Measurements from ENCODE around the gene PAQR9. TPM values are rescaled to one million over a fixed set of nuclear protein-coding genes. Genes with fewer than 3 reads are reported as not detected.

PAQR9 gene
- total and polyA plus RNA-seq, 9 donors = 0.04 to 0.08 (median 0.07) TPM; not detected in 6

- Histone ChIP-seq H3K9me3 (no peaks in the 10 kb centered on the region), H3K36me3 (no peaks in the 10 kb centered on the region), H3K4me1 (ENCODE audit: insufficient read depth) (peaks cover 7% of the 10 kb centered on the region), H3K27ac (peak overlapping the region in 1 of 2 donors; percentile 84), H3K27me3 (no peaks in the 10 kb centered on the region), H3K4me3 (peak overlapping the region; percentile 95)
- intact Hi-C loops (cut with DNase I) = no loop called here
- no peak for TF ChIP-seq POLR2A (IDR thresholded peaks at IDR 0.05)
- no peak for TF ChIP-seq CTCF (IDR thresholded peaks at IDR 0.05)
- TF ChIP-seq EP300 (IDR thresholded peaks at IDR 0.05) = no peak
- DNase-seq = no peak
- WGBS, 3 donors = 12 to 19% (median 12%) methylated on average over 10 of the region's 10 CpGs
Observed at GRCh38 chr3:143000528-143000927, 37.1 kb upstream of the PAQR9 start.

- WGBS, 3 donors = 70 to 85% (median 77%) methylated on average over 4 of the region's 4 CpGs
- no peak overlapping the region for H3K4me3 ChIP-seq
- no peak overlapping the region for H3K27ac ChIP-seq
- TF ChIP-seq POLR2A (IDR thresholded peaks at IDR 0.05) (no peak), CTCF (IDR thresholded peaks at IDR 0.05) (no peak), EP300 (IDR thresholded peaks at IDR 0.05) (no peak)
- no peaks in the 10 kb centered on the region for H3K36me3 ChIP-seq
- intact Hi-C loops (cut with DNase I) = loop anchor here in 2 of 4 donors (10.0 kb wide), 2 partner anchors 415 to 425 kb away; partner anchors contain the start of gene ATR (in 1 of the 2)
- DNase-seq = no peak
- H3K9me3 ChIP-seq = no peaks in the 10 kb centered on the region
- H3K27me3 ChIP-seq = no peaks in the 10 kb centered on the region
- H3K4me1 ChIP-seq (ENCODE audit: insufficient read depth) = peaks cover 7% of the 10 kb centered on the region
Observed at GRCh38 chr3:142999881-143000280, 36.4 kb upstream of the PAQR9 start.

GRCh38 chr3:142998439-142998838, 35.0 kb upstream of the PAQR9 start:
- Histone ChIP-seq H3K36me3 (no peaks in the 10 kb centered on the region), H3K4me3 (no peak overlapping the region), H3K27me3 (no peaks in the 10 kb centered on the region), H3K27ac (no peak overlapping the region), H3K9me3 (no peaks in the 10 kb centered on the region), H3K4me1 (ENCODE audit: insufficient read depth) (peaks cover 6% of the 10 kb centered on the region)
- no peak for TF ChIP-seq POLR2A (IDR thresholded peaks at IDR 0.05)
- TF ChIP-seq CTCF (IDR thresholded peaks at IDR 0.05) = no peak
- no peak for TF ChIP-seq EP300 (IDR thresholded peaks at IDR 0.05)
- intact Hi-C loops (cut with DNase I) = loop anchor here in 2 of 4 donors (10.0 kb wide), 2 partner anchors 414 to 424 kb away; partner anchors contain the start of gene ATR (in 1 of the 2)
- no peak for DNase-seq
- WGBS, 3 donors = 61 to 69% (median 63%) methylated on average over 3 of the region's 3 CpGs

GRCh38 chr3:142997330-142997729, 33.9 kb upstream of the PAQR9 start:
- H3K36me3 ChIP-seq = no peaks in the 10 kb centered on the region
- H3K4me1 ChIP-seq (ENCODE audit: insufficient read depth) = peaks cover 6% of the 10 kb centered on the region
- 27 to 30% (median 29%) methylated on average over 2 of the region's 2 CpGs for WGBS, 3 donors
- no peaks in the 10 kb centered on the region for H3K27me3 ChIP-seq
- H3K4me3 ChIP-seq = no peak overlapping the region
- no peak overlapping the region for H3K27ac ChIP-seq
- DNase-seq = no peak
- intact Hi-C loops (cut with DNase I) = loop anchor here in 2 of 4 donors (10.0 kb wide), 2 partner anchors 413 to 423 kb away; partner anchors contain the start of gene ATR (in 1 of the 2)
- TF ChIP-seq CTCF (IDR thresholded peaks at IDR 0.05) = no peak
- no peak for TF ChIP-seq POLR2A (IDR thresholded peaks at IDR 0.05)
- no peak for TF ChIP-seq EP300 (IDR thresholded peaks at IDR 0.05)
- no peaks in the 10 kb centered on the region for H3K9me3 ChIP-seq
